Upper lobe of left lung (tissue), 4 donors: ENCODE data around the gene ARHGAP31.

Experiments used
- POLR2A ChIP-seq, 4 donors: fragments of 450-650 bp; IDR thresholded peaks; one replicate each; pipeline ENCODE4 v1.5.1; 2016 to 2017; ENCODE audit warnings: antibody characterized with exemption in 4 of 4, mild to moderate bottlenecking in 2 of 4
- TF ChIP-seq, protein P1 (sequence below), 6 experiments: fragments of 450-650 bp in 4 of 6; fragments of 200-600 bp in 2 of 6; sonication (generic) in 2 of 6; IDR thresholded peaks; one replicate each; pipeline ENCODE4 v1.5.1; 2016 to 2019; ENCODE audit warnings: antibody characterized with exemption in 6 of 6

DNA sequence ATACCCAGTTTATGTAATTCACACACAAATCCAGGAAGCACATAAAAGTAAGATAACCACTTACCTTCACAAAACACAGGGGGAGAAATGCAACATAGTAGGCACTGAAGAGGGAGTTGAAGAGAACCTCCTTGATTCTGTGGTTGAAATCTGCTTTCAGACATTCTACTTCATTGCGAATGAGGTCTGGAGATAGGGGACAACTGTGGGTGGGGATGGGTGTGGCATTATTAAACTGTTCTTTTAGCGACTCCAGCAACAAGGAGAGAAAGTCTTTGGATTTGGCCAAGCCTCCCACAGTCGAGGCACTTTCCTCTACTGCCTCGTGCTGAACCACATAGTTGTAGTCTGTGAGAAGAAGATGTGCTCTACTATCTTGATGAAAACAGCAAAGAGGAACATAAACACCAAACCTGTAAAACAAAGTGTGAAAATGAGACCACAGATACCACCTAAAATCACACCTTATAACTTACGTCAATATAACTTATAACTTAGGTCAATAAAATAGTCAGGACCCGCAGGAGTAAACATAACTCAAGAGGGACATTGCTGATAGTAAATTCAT is 143.6 kb downstream of the ARHGAP31 start:
- no peak for TF ChIP-seq POLR2A (IDR thresholded peaks at IDR 0.05)
- TF ChIP-seq, protein P1, sequence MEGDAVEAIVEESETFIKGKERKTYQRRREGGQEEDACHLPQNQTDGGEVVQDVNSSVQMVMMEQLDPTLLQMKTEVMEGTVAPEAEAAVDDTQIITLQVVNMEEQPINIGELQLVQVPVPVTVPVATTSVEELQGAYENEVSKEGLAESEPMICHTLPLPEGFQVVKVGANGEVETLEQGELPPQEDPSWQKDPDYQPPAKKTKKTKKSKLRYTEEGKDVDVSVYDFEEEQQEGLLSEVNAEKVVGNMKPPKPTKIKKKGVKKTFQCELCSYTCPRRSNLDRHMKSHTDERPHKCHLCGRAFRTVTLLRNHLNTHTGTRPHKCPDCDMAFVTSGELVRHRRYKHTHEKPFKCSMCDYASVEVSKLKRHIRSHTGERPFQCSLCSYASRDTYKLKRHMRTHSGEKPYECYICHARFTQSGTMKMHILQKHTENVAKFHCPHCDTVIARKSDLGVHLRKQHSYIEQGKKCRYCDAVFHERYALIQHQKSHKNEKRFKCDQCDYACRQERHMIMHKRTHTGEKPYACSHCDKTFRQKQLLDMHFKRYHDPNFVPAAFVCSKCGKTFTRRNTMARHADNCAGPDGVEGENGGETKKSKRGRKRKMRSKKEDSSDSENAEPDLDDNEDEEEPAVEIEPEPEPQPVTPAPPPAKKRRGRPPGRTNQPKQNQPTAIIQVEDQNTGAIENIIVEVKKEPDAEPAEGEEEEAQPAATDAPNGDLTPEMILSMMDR (IDR thresholded peaks at IDR 0.05) = no peak
